Measurements from ENCODE around the gene NAPEPLD. TPM values are rescaled to one million over a fixed set of nuclear protein-coding genes. Genes with fewer than 3 reads are reported as not detected.
"Not testable (repeated sequence)": the region's sequence is repeated elsewhere in the genome, so short reads cannot be mapped to it uniquely, and the experiment has no call there.

Gene NAPEPLD
- polyA plus RNA-seq, 3 donors: 1.1 to 2.2 (median 1.6) TPM

DNA sequence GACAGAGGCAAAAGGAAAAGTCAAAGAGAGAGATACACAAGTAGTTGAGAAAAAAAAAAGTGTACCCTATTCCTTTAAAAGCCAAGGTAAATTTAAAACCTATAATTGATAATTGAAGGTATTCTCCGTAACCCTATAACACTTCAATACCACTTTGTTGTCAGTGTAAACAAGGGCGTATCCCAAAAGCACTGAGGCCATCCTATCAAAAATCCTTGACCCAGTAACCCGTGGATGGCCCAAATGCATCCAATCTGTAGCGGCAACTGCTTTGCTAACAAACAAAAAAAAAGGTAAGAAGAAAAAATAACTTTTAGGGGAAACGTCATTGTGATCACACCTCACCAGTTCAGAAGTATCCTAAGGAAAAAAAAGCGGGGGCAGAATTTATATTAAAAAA, 5.1 kb upstream of the NAPEPLD start:
- Mint-ChIP-seq H3K4me1 (peaks cover 11% of the 10 kb centered on the region), H3K4me3 (no peak overlapping the region), H3K27me3 (ENCODE audit: low read depth in 3 of 3) (peaks cover 2 to 3% (median 3%) of the 10 kb centered on the region in 3 donors), H3K27ac (no peak overlapping the region), H3K9me3 (peaks cover 0 to 6% (median 0%) of the 10 kb centered on the region in 7 donors), H3K36me3 (peaks cover 0 to 3% of the 10 kb centered on the region in 2 donors)
- Histone ChIP-seq H3K79me2 (ENCODE audit: insufficient read depth, low read length) (no peaks in the 10 kb centered on the region), H3K27ac (ENCODE audit: low read depth in 1 of 2, low read length in 2 of 2) (no peak overlapping the region), H3K4me3 (replicated peaks in 1 of 3; ENCODE audit: low read depth in 2 of 3, low read length in 3 of 3) (no peak overlapping the region), H3K9me3 (replicated peaks in 1 of 2; ENCODE audit: control insufficient read depth in 1 of 2, insufficient read depth in 1 of 2, low read length in 2 of 2) (no peaks in the 10 kb centered on the region), H3K4me2 (replicated peaks; ENCODE audit: extremely low read depth, low read length, poor library complexity, severe bottlenecking) (no peak overlapping the region), H3K9ac (ENCODE audit: insufficient read depth, low read length, poor library complexity, severe bottlenecking) (no peak overlapping the region), H3K36me3 (replicated peaks in 1 of 2; ENCODE audit: control insufficient read depth in 1 of 2, insufficient read depth in 2 of 2, low read length in 2 of 2) (no peaks in the 10 kb centered on the region), H4K20me1 (ENCODE audit: insufficient read depth, low read length) (no peaks in the 10 kb centered on the region), H3K27me3 (ENCODE audit: control insufficient read depth in 2 of 2, insufficient read depth in 2 of 2, low read length in 2 of 2) (no peaks in the 10 kb centered on the region), H2AFZ (ENCODE audit: insufficient read depth, low read depth, low read length, poor library complexity, severe bottlenecking) (no peak overlapping the region), H3K4me1 (ENCODE audit: control insufficient read depth in 1 of 2, insufficient read depth in 2 of 2, low read length in 2 of 2) (peaks cover 5 to 6% of the 10 kb centered on the region in 2 donors)
- 100% methylated on average over 2 of the region's 6 CpGs for WGBS (ENCODE audit: insufficient coverage)
- intact Hi-C loops (cut with micrococcal nuclease): no loop called here
- TF ChIP-seq CTCF (IDR thresholded peaks at IDR 0.05): no peak
- DNase-seq: no peak

DNA sequence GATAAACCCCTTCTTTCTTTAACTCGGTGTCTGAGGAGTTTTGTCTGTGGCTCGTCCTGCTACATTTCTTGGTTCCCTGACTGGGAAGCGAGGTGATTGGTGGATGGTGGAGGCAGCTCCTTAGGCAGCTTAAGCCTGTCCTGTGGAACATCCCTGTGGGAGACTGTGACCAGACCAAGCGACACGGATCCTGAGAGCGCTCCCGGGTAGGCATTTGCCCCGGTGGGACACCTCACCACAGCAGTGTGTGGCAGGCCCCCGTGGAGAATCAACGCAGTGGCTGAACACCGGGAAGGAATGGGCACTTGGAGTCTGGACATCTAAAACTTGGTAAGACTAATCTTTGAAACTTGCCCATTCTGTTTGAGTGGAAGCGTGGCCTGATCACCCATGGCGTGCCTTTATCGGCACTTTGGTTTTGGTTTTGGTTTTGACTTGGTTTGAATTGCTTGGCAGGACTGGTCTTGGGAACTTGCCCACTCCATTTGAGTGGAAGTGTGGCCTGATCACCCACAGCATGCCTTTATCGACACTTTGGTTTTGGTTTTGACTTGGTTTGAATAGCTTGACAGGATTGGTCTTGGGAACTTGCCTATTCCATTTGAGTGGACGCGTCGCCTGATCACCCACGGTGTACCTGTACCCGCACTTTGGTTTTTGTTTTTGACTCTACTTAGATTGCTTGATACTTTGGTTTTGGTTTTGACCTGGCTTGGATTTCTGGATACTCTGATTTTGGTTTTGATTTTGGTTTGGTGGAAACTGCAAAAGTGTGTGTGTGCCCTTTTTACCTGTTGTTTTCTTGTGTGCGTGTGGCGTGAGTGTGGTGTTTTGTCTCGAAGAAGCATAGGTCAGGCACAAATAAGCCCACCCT, 4.1 kb upstream of the NAPEPLD start:
- H3K27ac Mint-ChIP-seq: not testable (repeated sequence)
- H3K4me1 Mint-ChIP-seq: peaks cover 19% of the 10 kb centered on the region

DNA sequence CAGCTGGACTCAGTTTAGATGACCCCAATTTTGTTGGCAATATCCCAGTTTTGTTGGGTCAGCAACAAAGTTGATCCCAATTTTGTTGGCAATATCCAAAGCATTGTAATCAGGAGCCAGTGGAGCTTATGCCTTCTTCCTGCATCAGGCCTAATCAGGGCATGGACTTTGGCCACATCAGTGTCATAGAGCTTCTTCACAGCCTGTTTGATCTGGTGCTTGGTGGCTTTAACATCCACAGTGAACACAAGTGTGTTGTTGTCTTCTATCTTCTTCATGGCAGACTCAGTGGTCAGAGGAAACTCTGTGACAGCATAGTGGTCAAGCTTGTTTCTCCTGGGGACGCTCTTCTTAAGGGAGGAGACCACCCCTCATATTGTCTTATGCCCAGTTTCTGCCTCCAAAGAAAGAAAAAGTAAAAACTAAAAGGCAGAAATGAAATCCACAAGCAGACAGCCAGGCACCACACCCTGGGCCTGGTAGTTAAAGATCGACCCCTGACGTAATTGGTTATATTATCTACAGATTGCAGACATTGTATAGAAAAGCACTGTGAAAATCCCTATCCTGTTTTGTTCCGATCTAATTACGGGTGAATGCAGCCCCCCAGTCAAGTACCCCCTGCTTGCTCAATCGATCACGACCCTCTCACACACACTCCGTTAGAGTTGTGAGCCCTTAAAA, 3.2 kb upstream of the NAPEPLD start:
- H2AFZ ChIP-seq (ENCODE audit: insufficient read depth, low read depth, low read length, poor library complexity, severe bottlenecking); H3K27ac ChIP-seq (ENCODE audit: low read depth in 1 of 2, low read length in 2 of 2); H3K9me3 ChIP-seq (replicated peaks in 1 of 2; ENCODE audit: control insufficient read depth in 1 of 2, insufficient read depth in 1 of 2, low read length in 2 of 2); H3K4me3 Mint-ChIP-seq; H3K4me2 ChIP-seq (replicated peaks; ENCODE audit: extremely low read depth, low read length, poor library complexity, severe bottlenecking); H4K20me1 ChIP-seq (ENCODE audit: insufficient read depth, low read length); H3K36me3 Mint-ChIP-seq; H3K9ac ChIP-seq (ENCODE audit: insufficient read depth, low read length, poor library complexity, severe bottlenecking); H3K27me3 ChIP-seq (ENCODE audit: control insufficient read depth in 2 of 2, insufficient read depth in 2 of 2, low read length in 2 of 2); H3K27me3 Mint-ChIP-seq (ENCODE audit: low read depth in 3 of 3); H3K4me3 ChIP-seq (replicated peaks in 1 of 3; ENCODE audit: low read depth in 2 of 3, low read length in 3 of 3); DNase-seq; H3K27ac Mint-ChIP-seq; H3K36me3 ChIP-seq (replicated peaks in 1 of 2; ENCODE audit: control insufficient read depth in 1 of 2, insufficient read depth in 2 of 2, low read length in 2 of 2); H3K9me3 Mint-ChIP-seq; intact Hi-C loops (cut with micrococcal nuclease): not testable (repeated sequence)
- peaks cover 13 to 20% of the 10 kb centered on the region in 2 donors for H3K4me1 ChIP-seq (ENCODE audit: control insufficient read depth in 1 of 2, insufficient read depth in 2 of 2, low read length in 2 of 2)
- H3K79me2 ChIP-seq (ENCODE audit: insufficient read depth, low read length): peaks cover 10% of the 10 kb centered on the region
- 100% methylated on average over 5 of the region's 8 CpGs for WGBS (ENCODE audit: insufficient coverage)
- peaks cover 26% of the 10 kb centered on the region for H3K4me1 Mint-ChIP-seq

More for the DNA sequence above, 4.1 kb upstream of the NAPEPLD start:
- H3K9me3 ChIP-seq (replicated peaks in 1 of 2; ENCODE audit: control insufficient read depth in 1 of 2, insufficient read depth in 1 of 2, low read length in 2 of 2); H3K9ac ChIP-seq (ENCODE audit: insufficient read depth, low read length, poor library complexity, severe bottlenecking); H3K9me3 Mint-ChIP-seq; H4K20me1 ChIP-seq (ENCODE audit: insufficient read depth, low read length); H3K27ac ChIP-seq (ENCODE audit: low read depth in 1 of 2, low read length in 2 of 2); H3K36me3 Mint-ChIP-seq; H3K4me2 ChIP-seq (replicated peaks; ENCODE audit: extremely low read depth, low read length, poor library complexity, severe bottlenecking); intact Hi-C loops (cut with micrococcal nuclease); H3K27me3 ChIP-seq (ENCODE audit: control insufficient read depth in 2 of 2, insufficient read depth in 2 of 2, low read length in 2 of 2); H3K4me3 Mint-ChIP-seq; DNase-seq; H3K27me3 Mint-ChIP-seq (ENCODE audit: low read depth in 3 of 3); H3K79me2 ChIP-seq (ENCODE audit: insufficient read depth, low read length); H3K4me3 ChIP-seq (replicated peaks in 1 of 3; ENCODE audit: low read depth in 2 of 3, low read length in 3 of 3); H3K36me3 ChIP-seq (replicated peaks in 1 of 2; ENCODE audit: control insufficient read depth in 1 of 2, insufficient read depth in 2 of 2, low read length in 2 of 2); H2AFZ ChIP-seq (ENCODE audit: insufficient read depth, low read depth, low read length, poor library complexity, severe bottlenecking): not testable (repeated sequence)
- over 99% methylated on average over 18 of the region's 23 CpGs for WGBS (ENCODE audit: insufficient coverage)
- H3K4me1 ChIP-seq (ENCODE audit: control insufficient read depth in 1 of 2, insufficient read depth in 2 of 2, low read length in 2 of 2): peaks cover 11 to 12% of the 10 kb centered on the region in 2 donors

Data from CD14-positive monocyte (primary cell).